HepG2 (cell line): ENCODE results near the gene ZBED1. TPM values are rescaled to one million over a fixed set of nuclear protein-coding genes. Genes with fewer than 3 reads are reported as not detected.
"Not testable (repeated sequence)": the region's sequence is repeated elsewhere in the genome, so short reads cannot be mapped to it uniquely, and the experiment has no call there.

ENCODE experiments used
- ATAC-seq: fragments of 200-7000 bp; cut with Tn5 transposase; 3 replicates; pipeline ENCODE4 v1.9.1; 2020; ENCODE audit warnings: mild to moderate bottlenecking, moderate library complexity
- BruUV-seq: library from RNA; stranded (reverse); fragments of 400-500 nt; replicated peaks from 2 replicates; lab custom pipeline; 2021; lab: Mats Ljungman, UMichigan
- CTCF ChIA-PET: fragments of 300-600 bp; formaldehyde crosslinking; extraction: SDS; loops from one replicate; lab custom pipeline; 2021; ENCODE audit warnings: low total read pairs, inconsistent platforms, low intra/inter-chr PET ratio; lab: Yijun Ruan, JAX
- POLR2A ChIA-PET: fragments of 350-600 bp; sonication (Branson Sonifier 250); formaldehyde crosslinking; loops from one replicate; lab custom pipeline; 2020; ENCODE audit warnings: antibody characterized with exemption, inconsistent platforms; lab: Yijun Ruan, JAX
- DNase-seq: peaks from one replicate; pipeline ENCODE4 v3.0.0-alpha.2; 2015; ENCODE audit warnings: low spot score
- FAIRE-seq: peaks from 3 replicates; lab custom pipeline; 2011; peaks lifted over from hg19 to GRCh38; lab: Jason Lieb, UNC
- H2AFZ ChIP-seq: one replicate; pipeline ENCODE4 v1.6.1; 2011; ENCODE audit warnings: low read length, inconsistent platforms
- H3K27ac ChIP-seq: fragments of 300-600 bp; 3 replicates; pipeline ENCODE4 v1.8.0; 2011; ENCODE audit warnings: mixed run types, mild to moderate bottlenecking, mixed read lengths, low read length, inconsistent platforms; ENCODE audit not compliant: insufficient read depth; ENCODE audit errors: extremely low read length
- H3K27me3 ChIP-seq, 2 experiments: fragments of 200-600 bp in 1 of 2; 2 replicates in 1 of 2; 3 replicates in 1 of 2; pipeline versions ENCODE4 v1.6.0 to v1.8.0; 2011; ENCODE audit warnings: low read length in 2 of 2, mild to moderate bottlenecking in 2 of 2, moderate library complexity in 2 of 2, inconsistent platforms in 1 of 2; ENCODE audit not compliant: insufficient read depth in 2 of 2, control insufficient read depth in 1 of 2
- H3K36me3 ChIP-seq, 2 experiments: fragments of 200-600 bp in 1 of 2; replicated peaks in 1 of 2; 2 replicates in 1 of 2; 3 replicates in 1 of 2; pipeline versions ENCODE4 v1.5.1 to v1.8.0; 2011; ENCODE audit warnings: low read length in 2 of 2, inconsistent platforms in 1 of 2; ENCODE audit not compliant: insufficient read depth in 2 of 2, control insufficient read depth in 1 of 2
- H3K4me1 ChIP-seq: 2 replicates; pipeline ENCODE4 v1.5.1; 2012; ENCODE audit warnings: low read length, inconsistent platforms; ENCODE audit not compliant: insufficient read depth
- H3K4me2 ChIP-seq: 2 replicates; pipeline ENCODE4 v1.6.0; 2011; ENCODE audit warnings: low read depth, low read length, inconsistent platforms
- H3K4me3 ChIP-seq, 3 experiments: fragments of 200-600 bp in 1 of 3; sonication (generic), shearing (Covaris generic) in 1 of 3; replicated peaks in 1 of 3; 2 replicates each; pipeline ENCODE4 v1.5.1; 2011 to 2016; ENCODE audit warnings: low read length in 3 of 3, inconsistent platforms in 2 of 3, low read depth in 2 of 3, mild to moderate bottlenecking in 2 of 3, control low read depth in 1 of 3, mixed read lengths in 1 of 3; ENCODE audit not compliant: insufficient read depth in 1 of 3
- H3K79me2 ChIP-seq: one replicate; pipeline ENCODE4 v1.6.1; 2011; ENCODE audit warnings: low read length, inconsistent platforms; ENCODE audit not compliant: insufficient read depth
- H3K9ac ChIP-seq: 2 replicates; pipeline ENCODE4 v1.6.0; 2011; ENCODE audit warnings: mild to moderate bottlenecking, low read depth, low read length, inconsistent platforms; ENCODE audit not compliant: insufficient read depth
- H3K9me3 ChIP-seq: 2 replicates; pipeline ENCODE4 v1.5.1; 2012; ENCODE audit warnings: mild to moderate bottlenecking, low read length
- H4K20me1 ChIP-seq: 2 replicates; pipeline ENCODE4 v1.6.0; 2011; ENCODE audit warnings: inconsistent platforms, mild to moderate bottlenecking, low read length, moderate library complexity; ENCODE audit not compliant: insufficient read depth
- BHLHE40 ChIP-seq: IDR thresholded peaks from 2 replicates; pipeline ENCODE4 v1.6.1; 2011; ENCODE audit warnings: low read length, improper control_type of control experiment
- ETV5 ChIP-seq: IDR thresholded peaks from 2 replicates; pipeline ENCODE4 v1.6.1; 2018; ENCODE audit warnings: missing biosample characterization, missing genetic modification reagents, inconsistent platforms, borderline replicate concordance
- KLF16 ChIP-seq, 2 experiments: sonication (generic) in 1 of 2; formaldehyde crosslinking in 1 of 2; IDR thresholded peaks; 2 replicates each; pipeline versions ENCODE4 v1.6.1 to v1.8.0; 2016 to 2023; ENCODE audit warnings: missing genetic modification reagents in 2 of 2, missing compliant biosample characterization in 1 of 2
- MATR3 ChIP-seq: sonication (generic); formaldehyde crosslinking; IDR thresholded peaks from 2 replicates; pipeline ENCODE4 v1.4.0; 2020; ENCODE audit warnings: missing genetic modification reagents
- NCOR1 ChIP-seq: fragments of 200-600 bp; sonication (generic); IDR thresholded peaks from 2 replicates; pipeline ENCODE4 v1.7.0; 2017; ENCODE audit warnings: antibody characterized with exemption, low read length, borderline replicate concordance
- TFDP2 ChIP-seq: sonication (generic); formaldehyde crosslinking; IDR thresholded peaks from 2 replicates; pipeline ENCODE4 v1.4.0; 2020; ENCODE audit warnings: missing genetic modification reagents
- ZNF3 ChIP-seq: IDR thresholded peaks from 2 replicates; pipeline ENCODE4 v1.7.0; 2017; ENCODE audit warnings: inconsistent platforms
- WGBS: methylation state at CpG from one replicate; pipeline ENCODE4 v1.1.6; 2017; ENCODE audit warnings: low lambda C conversion rate; 5-methylcytosine and 5-hydroxymethylcytosine counted together
- in situ Hi-C: cut with HindIII; loops from 2 replicates; pipeline ENCODE4 v1.10.0; 2017; ENCODE audit warnings: low pct_unique_long_range_greater_than_20kb; ENCODE audit not compliant: extremely low pct_ligation_motif_present
- intact Hi-C: fragments of 100-400 bp; cut with micrococcal nuclease; formaldehyde crosslinking; loops from one replicate; pipeline ENCODE4 v1.10.0; 2022; ENCODE audit not compliant: unreplicated experiment
- polyA plus RNA-seq, 8 experiments: library from polyadenylated mRNA; depleted of rRNA in 3 of 8; stranded (reverse) in 7 of 8; unstranded in 1 of 8; fragments of >200 nt; fragmentation: Illumina TruSeq in 4 of 8; extraction: Trizol in 4 of 8; gene quantifications; 2 replicates each; pipeline versions ENCODE4 v1.2.1 to v1.2.3, GENCODE V29; 2011 to 2016; ENCODE audit warnings: low read depth in 4 of 8, missing spikeins in 1 of 8, mixed read lengths in 1 of 8; ENCODE audit not compliant: insufficient read depth in 1 of 8
- total RNA-seq, 5 experiments: library from RNA; depleted of rRNA; stranded (reverse); fragments of >200 nt; fragmentation: Illumina TruSeq; extraction: Trizol; gene quantifications; 2 replicates each; pipeline ENCODE4 v1.2.3, GENCODE V29; 2016; ENCODE audit warnings: low read depth in 1 of 5

The ZBED1 gene
- total and polyA plus RNA-seq, 2 of the 13 experiments (the other 11 are each of a cell fraction or from before 2014, with no cell fraction given) = 20.0 to 29.8 TPM

DNA sequence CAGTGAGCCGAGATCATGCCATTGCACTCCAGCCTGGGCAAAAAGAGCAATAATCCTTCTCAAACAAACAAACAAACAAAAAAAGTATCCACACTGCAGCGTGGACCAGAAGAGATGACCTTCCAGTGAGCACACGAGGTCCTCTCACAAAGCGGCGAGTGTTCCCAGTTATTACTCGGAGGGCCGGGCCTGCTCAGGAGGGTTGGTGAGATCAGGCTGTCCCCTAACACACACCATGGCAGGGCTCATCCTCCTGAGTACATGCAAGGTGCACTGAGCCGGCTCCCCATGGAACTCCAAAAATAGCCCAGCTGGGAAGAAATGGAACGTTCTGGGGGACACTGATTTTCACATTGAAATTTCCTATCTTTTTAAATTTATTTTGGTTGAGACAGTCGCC, 40.7 kb downstream of the ZBED1 start:
- BruUV-seq, intact Hi-C loops, H4K20me1 ChIP-seq, FAIRE-seq, H3K4me1 ChIP-seq, POLR2A ChIA-PET, H3K27me3 ChIP-seq, in situ Hi-C loops, CTCF ChIA-PET, H3K9ac ChIP-seq, DNase-seq, H3K36me3 ChIP-seq, ATAC-seq, H3K4me3 ChIP-seq, H2AFZ ChIP-seq, H3K4me2 ChIP-seq, H3K9me3 ChIP-seq, H3K27ac ChIP-seq, H3K79me2 ChIP-seq: not testable (repeated sequence)
- WGBS = 95% methylated on average over 9 of the region's 10 CpGs

- no peaks in the 10 kb centered on the region for H3K9me3 ChIP-seq
- no peaks in the 10 kb centered on the region; the same call in 1 of the 2 replicates for H3K4me1 ChIP-seq
- no peak for ATAC-seq
- in situ Hi-C loops (no loop called here), intact Hi-C loops (no loop called here)
- TF ChIP-seq MATR3 (CRISPR knock-in tag) (no peak), BHLHE40 (no peak), TFDP2 (CRISPR knock-in tag) (no peak), ZNF3 (CRISPR knock-in tag) (no peak), KLF16 (CRISPR knock-in tag; IDR thresholded peaks at IDR 0.05) (no peak), NCOR1 (no peak), ETV5 (no peak)
- peaks cover 2% of the 10 kb centered on the region for H3K79me2 ChIP-seq
- no peak overlapping the region for H3K4me3 ChIP-seq
- H3K27me3 ChIP-seq = no peaks in the 10 kb centered on the region
- H2AFZ ChIP-seq = no peak overlapping the region
- no peak for FAIRE-seq
- H3K36me3 ChIP-seq = no peaks in the 10 kb centered on the region
- WGBS = 97% methylated on average over 6 of the region's 6 CpGs
- ChIA-PET POLR2A (no interaction called here), CTCF (no interaction called here)
- H3K27ac ChIP-seq = no peak overlapping the region
- no peak overlapping the region for H3K4me2 ChIP-seq
- no peaks in the 10 kb centered on the region; the same call in 1 of the 2 replicates for H4K20me1 ChIP-seq
- no peak overlapping the region for H3K9ac ChIP-seq
- no peak for DNase-seq
- BruUV-seq = no TSS peak
These were observed 42.5 kb downstream of the ZBED1 start for GRCh38 chrX:2458309-2458708.
